ENCODE measurements around the gene MRPL58.
A peak's percentile ranks its signal among the peaks of the same experiment; 100 is the strongest.

The MRPL58 gene

GRCh38 chr17:75034236-75034908 is 21.9 kb downstream of the MRPL58 start (continued):
- TF ChIP-seq ZNF391 (tag by site-specific recombination; IDR thresholded peaks at IDR 0.05; ENCODE audit: borderline replicate concordance, low read depth) (peak; percentile 97), ZNF521 (tag by site-specific recombination; IDR thresholded peaks at IDR 0.05) (no peak), ZNF311 (tag by site-specific recombination; IDR thresholded peaks at IDR 0.05; ENCODE audit: borderline replicate concordance) (no peak), ZNF223 (tag by site-specific recombination; IDR thresholded peaks at IDR 0.05) (peak; percentile 94), WT1 (tag by site-specific recombination; IDR thresholded peaks at IDR 0.05) (peak; percentile 40; the same call in 1 of the 2 replicates), ZNF792 (tag by site-specific recombination; IDR thresholded peaks at IDR 0.05) (peak; percentile 68), ZNF266 (tag by site-specific recombination; IDR thresholded peaks at IDR 0.05; ENCODE audit: low read depth) (no peak), ZSCAN30 (tag by site-specific recombination; IDR thresholded peaks at IDR 0.05) (peak; percentile 96), GLIS1 (tag by site-specific recombination; IDR thresholded peaks at IDR 0.05) (peak; percentile 62), ZNF423 (tag by site-specific recombination; IDR thresholded peaks at IDR 0.05) (no peak), ZNF114 (tag by site-specific recombination; IDR thresholded peaks at IDR 0.05) (no peak), ZNF169 (tag by site-specific recombination; IDR thresholded peaks at IDR 0.05) (no peak; the same call in 1 of the 2 replicates), GLIS2 (tag by site-specific recombination; IDR thresholded peaks at IDR 0.05) (peak; percentile 30; the same call in 1 of the 2 replicates), ZNF585B (tag by site-specific recombination; IDR thresholded peaks at IDR 0.05) (no peak), ZNF510 (tag by site-specific recombination; IDR thresholded peaks at IDR 0.05; ENCODE audit: insufficient replicate concordance) (no peak), ZNF561 (tag by site-specific recombination; IDR thresholded peaks at IDR 0.05; ENCODE audit: borderline replicate concordance) (peak; percentile 83), OSR2 (tag by site-specific recombination; IDR thresholded peaks at IDR 0.05) (no peak), ZNF335 (tag by site-specific recombination; conservative IDR thresholded peaks at IDR 0.05) (peak; percentile 97), ZNF548 (tag by site-specific recombination; IDR thresholded peaks at IDR 0.05) (no peak), ZBTB17 (tag by site-specific recombination; IDR thresholded peaks at IDR 0.05) (peak; percentile 77), ZNF664 (tag by site-specific recombination; IDR thresholded peaks at IDR 0.05) (no peak), KLF8 (tag by site-specific recombination; IDR thresholded peaks at IDR 0.05) (peak; percentile 79), ZNF600 (tag by site-specific recombination; IDR thresholded peaks at IDR 0.05) (peak; percentile 83), ZNF292 (tag by site-specific recombination; IDR thresholded peaks at IDR 0.05; ENCODE audit: borderline replicate concordance, low read depth) (no peak), ZNF707 (tag by site-specific recombination; IDR thresholded peaks at IDR 0.05) (no peak)
- TF ChIP-seq, protein P1, sequence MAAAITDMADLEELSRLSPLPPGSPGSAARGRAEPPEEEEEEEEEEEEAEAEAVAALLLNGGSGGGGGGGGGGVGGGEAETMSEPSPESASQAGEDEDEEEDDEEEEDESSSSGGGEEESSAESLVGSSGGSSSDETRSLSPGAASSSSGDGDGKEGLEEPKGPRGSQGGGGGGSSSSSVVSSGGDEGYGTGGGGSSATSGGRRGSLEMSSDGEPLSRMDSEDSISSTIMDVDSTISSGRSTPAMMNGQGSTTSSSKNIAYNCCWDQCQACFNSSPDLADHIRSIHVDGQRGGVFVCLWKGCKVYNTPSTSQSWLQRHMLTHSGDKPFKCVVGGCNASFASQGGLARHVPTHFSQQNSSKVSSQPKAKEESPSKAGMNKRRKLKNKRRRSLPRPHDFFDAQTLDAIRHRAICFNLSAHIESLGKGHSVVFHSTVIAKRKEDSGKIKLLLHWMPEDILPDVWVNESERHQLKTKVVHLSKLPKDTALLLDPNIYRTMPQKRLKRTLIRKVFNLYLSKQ (tag by site-specific recombination; IDR thresholded peaks at IDR 0.05; ENCODE audit: borderline replicate concordance): no peak

DNA sequence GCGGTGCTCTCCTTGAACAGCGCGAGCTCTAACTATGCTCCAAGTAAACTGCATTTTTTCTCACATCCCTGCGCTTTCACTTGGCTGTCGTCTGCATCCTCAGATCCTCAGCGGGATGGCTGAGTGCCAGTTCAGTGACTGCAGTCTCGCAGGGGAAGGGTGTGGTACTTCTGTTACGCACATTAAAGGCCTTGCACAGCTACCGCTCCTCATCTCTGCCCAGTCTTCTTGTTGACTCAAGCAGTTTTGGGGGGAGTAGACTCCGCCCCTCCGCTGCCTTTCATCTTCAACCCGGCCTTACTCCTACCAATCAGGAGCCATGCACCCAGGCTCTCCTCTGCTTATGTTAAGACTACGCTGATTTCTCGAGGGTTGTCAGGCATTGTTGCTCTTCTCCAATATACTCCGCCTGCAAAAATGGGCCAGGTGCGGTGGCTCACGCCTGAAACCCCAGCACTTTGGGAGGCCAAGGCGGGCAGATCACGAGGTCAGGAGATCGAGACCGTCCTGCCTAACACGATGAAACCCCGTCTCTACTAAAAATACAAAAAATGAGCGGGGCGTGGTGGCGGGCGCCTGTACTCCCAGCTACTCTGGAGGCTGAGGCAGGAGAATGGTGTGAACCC is 24.3 kb downstream of the MRPL58 start:
- H3K4me1 ChIP-seq (ENCODE audit: control insufficient read depth, insufficient read depth, low read length): peaks cover 19% of the 10 kb centered on the region
- POLR2A ChIA-PET: interaction anchor here (1.1 to 3.6 kb wide), 4 partner anchors 10 to 164 kb away, joined by 3 to 46 read pairs (median 14); partner anchors contain the start of genes ATP5PD, CDR2L, FDXR and MRPL58
- TF ChIP-seq OSR2 (tag by site-specific recombination; IDR thresholded peaks at IDR 0.05) (peak; percentile 100), ZNF341 (tag by site-specific recombination; IDR thresholded peaks at IDR 0.05; ENCODE audit: low read depth) (peak; percentile 39; the same call in 1 of the 2 replicates), FEZF1 (tag by site-specific recombination; IDR thresholded peaks at IDR 0.05) (peak; percentile 50), ZNF433 (tag by site-specific recombination; IDR thresholded peaks at IDR 0.05; ENCODE audit: low read depth) (no peak), ZFP37 (tag by site-specific recombination; IDR thresholded peaks at IDR 0.05) (no peak), ZFP69B (tag by site-specific recombination; IDR thresholded peaks at IDR 0.05) (0 out of 2 replicates have a peak, but pooled peaks have one; percentile 10), ZNF843 (tag by site-specific recombination; IDR thresholded peaks at IDR 0.05) (0 out of 2 replicates have a peak, but pooled peaks have one; percentile 27)
- TF ChIP-seq, protein P2, sequence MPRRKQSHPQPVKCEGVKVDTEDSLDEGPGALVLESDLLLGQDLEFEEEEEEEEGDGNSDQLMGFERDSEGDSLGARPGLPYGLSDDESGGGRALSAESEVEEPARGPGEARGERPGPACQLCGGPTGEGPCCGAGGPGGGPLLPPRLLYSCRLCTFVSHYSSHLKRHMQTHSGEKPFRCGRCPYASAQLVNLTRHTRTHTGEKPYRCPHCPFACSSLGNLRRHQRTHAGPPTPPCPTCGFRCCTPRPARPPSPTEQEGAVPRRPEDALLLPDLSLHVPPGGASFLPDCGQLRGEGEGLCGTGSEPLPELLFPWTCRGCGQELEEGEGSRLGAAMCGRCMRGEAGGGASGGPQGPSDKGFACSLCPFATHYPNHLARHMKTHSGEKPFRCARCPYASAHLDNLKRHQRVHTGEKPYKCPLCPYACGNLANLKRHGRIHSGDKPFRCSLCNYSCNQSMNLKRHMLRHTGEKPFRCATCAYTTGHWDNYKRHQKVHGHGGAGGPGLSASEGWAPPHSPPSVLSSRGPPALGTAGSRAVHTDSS (tag by site-specific recombination; IDR thresholded peaks at IDR 0.05): no peak
- TF ChIP-seq, protein P3, sequence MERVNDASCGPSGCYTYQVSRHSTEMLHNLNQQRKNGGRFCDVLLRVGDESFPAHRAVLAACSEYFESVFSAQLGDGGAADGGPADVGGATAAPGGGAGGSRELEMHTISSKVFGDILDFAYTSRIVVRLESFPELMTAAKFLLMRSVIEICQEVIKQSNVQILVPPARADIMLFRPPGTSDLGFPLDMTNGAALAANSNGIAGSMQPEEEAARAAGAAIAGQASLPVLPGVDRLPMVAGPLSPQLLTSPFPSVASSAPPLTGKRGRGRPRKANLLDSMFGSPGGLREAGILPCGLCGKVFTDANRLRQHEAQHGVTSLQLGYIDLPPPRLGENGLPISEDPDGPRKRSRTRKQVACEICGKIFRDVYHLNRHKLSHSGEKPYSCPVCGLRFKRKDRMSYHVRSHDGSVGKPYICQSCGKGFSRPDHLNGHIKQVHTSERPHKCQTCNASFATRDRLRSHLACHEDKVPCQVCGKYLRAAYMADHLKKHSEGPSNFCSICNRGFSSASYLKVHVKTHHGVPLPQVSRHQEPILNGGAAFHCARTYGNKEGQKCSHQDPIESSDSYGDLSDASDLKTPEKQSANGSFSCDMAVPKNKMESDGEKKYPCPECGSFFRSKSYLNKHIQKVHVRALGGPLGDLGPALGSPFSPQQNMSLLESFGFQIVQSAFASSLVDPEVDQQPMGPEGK (tag by site-specific recombination; IDR thresholded peaks at IDR 0.05): peak; percentile 93

More for the DNA sequence above, 24.3 kb downstream of the MRPL58 start:
- H3K9me3 ChIP-seq (ENCODE audit: control insufficient read depth, insufficient read depth, low read depth, low read length): no peaks in the 10 kb centered on the region
- H3K36me3 ChIP-seq (ENCODE audit: control insufficient read depth in 2 of 2, insufficient read depth in 1 of 2, low read length in 2 of 2): peaks cover 16 to 35% of the 10 kb centered on the region in 2 experiments
- no peak overlapping the region for H3K4me3 ChIP-seq (ENCODE audit: low read depth, low read length)
- CTCF ChIA-PET: interaction anchor here (0.7 to 3.3 kb wide), 4 partner anchors 49 to 78 kb away, joined by 3 to 14 read pairs (median 6); no protein-coding TSS in a partner anchor
- H3K27ac ChIP-seq (ENCODE audit: extremely low read depth, low read depth, low read length): peak overlapping the region; percentile 92
